DOHH2 (cell line): ENCODE data around the gene DNAJC22.
A peak's percentile ranks its signal among the peaks of the same experiment; 100 is the strongest.

Experiments used
- H3F3A ChIP-seq: fragments of 200-600 bp; sonication (generic), shearing (Covaris generic); 2 replicates; pipeline ENCODE4 v1.6.0; 2016; ENCODE audit warnings: antibody characterized with exemption, mild to moderate bottlenecking; ENCODE audit not compliant: control insufficient read depth, insufficient read depth
- H3K27ac ChIP-seq: fragments of 200-600 bp; sonication (generic); 2 replicates; pipeline ENCODE4 v1.5.1; 2014; ENCODE audit warnings: low read depth, mild to moderate bottlenecking, low read length, moderate library complexity
- H3K27me3 ChIP-seq: fragments of 200-600 bp; sonication (generic); 2 replicates; pipeline ENCODE4 v1.6.1; 2014; ENCODE audit warnings: mild to moderate bottlenecking, low read length, mixed read lengths; ENCODE audit not compliant: control insufficient read depth
- H3K36me3 ChIP-seq: fragments of 200-600 bp; sonication (generic); 2 replicates; pipeline ENCODE4 v1.6.1; 2014; ENCODE audit warnings: mild to moderate bottlenecking, low read length, moderate library complexity, mixed read lengths; ENCODE audit not compliant: control insufficient read depth
- H3K4me1 ChIP-seq: fragments of 200-600 bp; sonication (generic); 2 replicates; pipeline ENCODE4 v1.6.1; 2014; ENCODE audit warnings: mild to moderate bottlenecking, low read length, mixed read lengths; ENCODE audit not compliant: control insufficient read depth
- H3K4me2 ChIP-seq: fragments of 200-600 bp; sonication (generic); 2 replicates; pipeline ENCODE4 v1.6.0; 2014; ENCODE audit warnings: mild to moderate bottlenecking, low read length, moderate library complexity
- H3K4me3 ChIP-seq: fragments of 200-600 bp; sonication (generic); 2 replicates; pipeline ENCODE4 v1.5.1; 2014; ENCODE audit warnings: mild to moderate bottlenecking, low read length, mixed read lengths
- H3K79me2 ChIP-seq: fragments of 200-600 bp; sonication (generic); 2 replicates; pipeline ENCODE4 v1.6.1; 2014; ENCODE audit warnings: mild to moderate bottlenecking, low read length, mixed read lengths; ENCODE audit not compliant: control insufficient read depth
- H3K9me2 ChIP-seq: fragments of 200-600 bp; sonication (generic); replicated peaks from 2 replicates; pipeline ENCODE4 v1.6.1; 2014; ENCODE audit warnings: mild to moderate bottlenecking, low read length, mixed read lengths; ENCODE audit not compliant: control insufficient read depth
- H3K9me3 ChIP-seq: fragments of 200-600 bp; sonication (generic); 2 replicates; pipeline ENCODE4 v1.6.1; 2014; ENCODE audit warnings: antibody characterized with exemption, low read length, mixed read lengths; ENCODE audit not compliant: control insufficient read depth, insufficient read depth
- H4K20me1 ChIP-seq: fragments of 200-600 bp; sonication (generic); 2 replicates; pipeline ENCODE4 v1.6.0; 2014; ENCODE audit warnings: low read depth, mild to moderate bottlenecking, antibody characterized with exemption, low read length, moderate library complexity; ENCODE audit not compliant: control insufficient read depth, insufficient read depth
- CTCF ChIP-seq: fragments of 200-600 bp; sonication (generic); IDR thresholded peaks from one replicate; pipeline ENCODE4 v1.5.1; 2014; ENCODE audit warnings: antibody characterized with exemption, mild to moderate bottlenecking, low read depth, low read length; ENCODE audit not compliant: poor library complexity, severe bottlenecking
- EZH2phosphoT487 ChIP-seq: fragments of 200-600 bp; sonication (generic); IDR thresholded peaks from 2 replicates; pipeline ENCODE4 v1.6.1; 2017; ENCODE audit warnings: borderline replicate concordance, mild to moderate bottlenecking, antibody characterized with exemption, low read length, moderate library complexity, mixed read lengths

The DNAJC22 gene

GRCh38 chr12:49369411-49370145, 22.9 kb downstream of the DNAJC22 start:
- H3K4me2 ChIP-seq, result peak overlapping the region; percentile 96
- peak; percentile 50 for TF ChIP-seq CTCF
- no peak for TF ChIP-seq EZH2phosphoT487
- H4K20me1 ChIP-seq, result no peaks in the 10 kb centered on the region
- H3K4me3 ChIP-seq, result peak overlapping the region; percentile 95
- no peaks in the 10 kb centered on the region for H3K27me3 ChIP-seq
- H3K36me3 ChIP-seq, result peaks cover 9% of the 10 kb centered on the region; the same call in 1 of the 2 replicates
- no peaks in the 10 kb centered on the region for H3K9me3 ChIP-seq
- H3K9me2 ChIP-seq, result no peaks in the 10 kb centered on the region
- H3K27ac ChIP-seq, result 0 out of 2 replicates have a peak overlapping the region, but pooled peaks have one; percentile 5
- H3K4me1 ChIP-seq, result peaks cover 34% of the 10 kb centered on the region
- H3F3A ChIP-seq, result peaks cover 17% of the 10 kb centered on the region
- peaks cover 68% of the 10 kb centered on the region for H3K79me2 ChIP-seq

- no peak overlapping the region for H3K4me3 ChIP-seq
- peak overlapping the region; percentile 96; the same call in 1 of the 2 replicates for H3K4me2 ChIP-seq
- H3K36me3 ChIP-seq, result peaks cover 9% of the 10 kb centered on the region; the same call in 1 of the 2 replicates
- H3K9me2 ChIP-seq, result no peaks in the 10 kb centered on the region
- H3K27me3 ChIP-seq, result no peaks in the 10 kb centered on the region
- H3K4me1 ChIP-seq, result peaks cover 33% of the 10 kb centered on the region
- peaks cover 4% of the 10 kb centered on the region; the same call in 1 of the 2 replicates for H4K20me1 ChIP-seq
- H3K27ac ChIP-seq, result no peak overlapping the region
- H3K9me3 ChIP-seq, result no peaks in the 10 kb centered on the region
- TF ChIP-seq CTCF (no peak), EZH2phosphoT487 (no peak)
- H3K79me2 ChIP-seq, result peaks cover 76% of the 10 kb centered on the region
- H3F3A ChIP-seq, result peaks cover 17% of the 10 kb centered on the region
These were observed 23.9 kb downstream of the DNAJC22 start for GRCh38 chr12:49370539-49370938.

GRCh38 chr12:49375406-49375805, 28.7 kb downstream of the DNAJC22 start:
- Histone ChIP-seq H3K4me1 (peaks cover 2% of the 10 kb centered on the region), H3K4me2 (no peak overlapping the region), H3K4me3 (no peak overlapping the region), H3K27ac (no peak overlapping the region), H3K9me2 (no peaks in the 10 kb centered on the region), H3K9me3 (no peaks in the 10 kb centered on the region), H3K27me3 (no peaks in the 10 kb centered on the region), H3F3A (peaks cover under 1% of the 10 kb centered on the region; the same call in 1 of the 2 replicates), H4K20me1 (peaks cover 4% of the 10 kb centered on the region; the same call in 1 of the 2 replicates), H3K79me2 (peaks cover 80% of the 10 kb centered on the region), H3K36me3 (peaks cover 9% of the 10 kb centered on the region; the same call in 1 of the 2 replicates)
- no peak for TF ChIP-seq EZH2phosphoT487
- no peak for TF ChIP-seq CTCF
